GM12865 (cell line): Measurements from ENCODE around the gene TRAF5.

ENCODE experiments used
- DNase-seq: peaks from one replicate; pipeline ENCODE4 v3.0.0; 2010; ENCODE audit warnings: low read depth
- H3K4me3 ChIP-seq: 2 replicates; pipeline ENCODE4 v1.5.1; 2011; ENCODE audit warnings: mild to moderate bottlenecking, low read depth, low read length, control low read depth
- CTCF ChIP-seq: IDR thresholded peaks from 2 replicates; pipeline ENCODE4 v1.5.1; 2011; ENCODE audit warnings: low read length, control low read depth, low read depth, inconsistent platforms; ENCODE audit not compliant: insufficient read depth; ENCODE audit errors: missing control alignments

TRAF5 gene

GRCh38 chr1:211338224-211338620 is 11.6 kb downstream of the TRAF5 start:
- no peak overlapping the region for H3K4me3 ChIP-seq
- no peak for TF ChIP-seq CTCF
- no peak for DNase-seq

GRCh38 chr1:211339631-211340041 is 13.0 kb downstream of the TRAF5 start:
- no peak for TF ChIP-seq CTCF

GRCh38 chr1:211340622-211341507 is 14.2 kb downstream of the TRAF5 start:
- TF ChIP-seq CTCF = no peak
- no peak for DNase-seq
- no peak overlapping the region for H3K4me3 ChIP-seq

More at GRCh38 chr1:211339631-211340041, 13.0 kb downstream of the TRAF5 start:
- no peak overlapping the region for H3K4me3 ChIP-seq
- DNase-seq = peak; percentile 30

GRCh38 chr1:211341999-211342398 is 15.4 kb downstream of the TRAF5 start:
- H3K4me3 ChIP-seq = no peak overlapping the region
- no peak for TF ChIP-seq CTCF
- DNase-seq = no peak

- DNase-seq = no peak
- H3K4me3 ChIP-seq = no peak overlapping the region
- TF ChIP-seq CTCF = no peak
These were observed 17.0 kb downstream of the TRAF5 start for GRCh38 chr1:211343607-211344006.

- no peak for DNase-seq
- no peak for TF ChIP-seq CTCF
- H3K4me3 ChIP-seq = no peak overlapping the region
These were observed 17.6 kb downstream of the TRAF5 start for GRCh38 chr1:211344152-211344618.
